ENCODE results near the gene EXOSC10. TPM values are rescaled to one million over a fixed set of nuclear protein-coding genes. Genes with fewer than 3 reads are reported as not detected.

EXOSC10 gene
- polyA plus RNA-seq, 1 experiment: 72.1 TPM

GRCh38 chr1:11061652-11062365 is 37.9 kb downstream of the EXOSC10 start:
- DNase-seq (ENCODE audit: low read depth): no peak
- no peak overlapping the region for H3K4me3 ChIP-seq (ENCODE audit: low read depth, low read length)
- ChIA-PET POLR2A (no interaction called here), CTCF (interaction anchor here (0.7 to 3.6 kb wide), 3 partner anchors 24 to 584 kb away, joined by 3 to 17 read pairs (median 4); no protein-coding TSS in a partner anchor)
- peaks cover 19% of the 10 kb centered on the region for H3K36me3 ChIP-seq (ENCODE audit: control insufficient read depth, insufficient read depth, low read length)
- TF ChIP-seq, protein P1, sequence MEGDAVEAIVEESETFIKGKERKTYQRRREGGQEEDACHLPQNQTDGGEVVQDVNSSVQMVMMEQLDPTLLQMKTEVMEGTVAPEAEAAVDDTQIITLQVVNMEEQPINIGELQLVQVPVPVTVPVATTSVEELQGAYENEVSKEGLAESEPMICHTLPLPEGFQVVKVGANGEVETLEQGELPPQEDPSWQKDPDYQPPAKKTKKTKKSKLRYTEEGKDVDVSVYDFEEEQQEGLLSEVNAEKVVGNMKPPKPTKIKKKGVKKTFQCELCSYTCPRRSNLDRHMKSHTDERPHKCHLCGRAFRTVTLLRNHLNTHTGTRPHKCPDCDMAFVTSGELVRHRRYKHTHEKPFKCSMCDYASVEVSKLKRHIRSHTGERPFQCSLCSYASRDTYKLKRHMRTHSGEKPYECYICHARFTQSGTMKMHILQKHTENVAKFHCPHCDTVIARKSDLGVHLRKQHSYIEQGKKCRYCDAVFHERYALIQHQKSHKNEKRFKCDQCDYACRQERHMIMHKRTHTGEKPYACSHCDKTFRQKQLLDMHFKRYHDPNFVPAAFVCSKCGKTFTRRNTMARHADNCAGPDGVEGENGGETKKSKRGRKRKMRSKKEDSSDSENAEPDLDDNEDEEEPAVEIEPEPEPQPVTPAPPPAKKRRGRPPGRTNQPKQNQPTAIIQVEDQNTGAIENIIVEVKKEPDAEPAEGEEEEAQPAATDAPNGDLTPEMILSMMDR (IDR thresholded peaks at IDR 0.05; ENCODE audit: insufficient read depth, low read depth, low read length): no peak
- H3K27me3 ChIP-seq (ENCODE audit: control insufficient read depth, insufficient read depth, low read length): no peaks in the 10 kb centered on the region

- Histone ChIP-seq H3K27me3 (ENCODE audit: control insufficient read depth, insufficient read depth, low read length) (no peaks in the 10 kb centered on the region), H3K4me3 (ENCODE audit: low read depth, low read length) (peak within 1 kb of the TSS; percentile 96), H3K36me3 (ENCODE audit: control insufficient read depth, insufficient read depth, low read length) (peaks cover 20% of the 10 kb centered on the region)
- CTCF ChIA-PET: interaction anchor here (3.6 kb wide), 1 partner anchor 22 kb away, joined by 17 read pairs; no protein-coding TSS in a partner anchor
- peak; percentile 55 for DNase-seq (ENCODE audit: low read depth)
- TF ChIP-seq, protein P1 (IDR thresholded peaks at IDR 0.05; ENCODE audit: insufficient read depth, low read depth, low read length): no peak
- POLR2A ChIA-PET: no interaction called here
These were observed 39.5 kb downstream of the EXOSC10 start, which contains the start of gene SRM for GRCh38 chr1:11059968-11060830. SRM (minus strand) TSS chr1:11060018; CDS start chr1:11059943, 75 bp downstream.

- CTCF ChIA-PET: interaction anchor here (3.6 kb wide), 1 partner anchor 21 kb away, joined by 17 read pairs; no protein-coding TSS in a partner anchor
- H3K4me3 ChIP-seq (ENCODE audit: low read depth, low read length): peak overlapping the region; percentile 96
- no peaks in the 10 kb centered on the region for H3K27me3 ChIP-seq (ENCODE audit: control insufficient read depth, insufficient read depth, low read length)
- peaks cover 21% of the 10 kb centered on the region for H3K36me3 ChIP-seq (ENCODE audit: control insufficient read depth, insufficient read depth, low read length)
- DNase-seq (ENCODE audit: low read depth): no peak
- TF ChIP-seq, protein P1 (IDR thresholded peaks at IDR 0.05; ENCODE audit: insufficient read depth, low read depth, low read length): no peak
- POLR2A ChIA-PET: no interaction called here
These were observed 40.3 kb downstream of the EXOSC10 start for GRCh38 chr1:11059155-11059967.

DNA sequence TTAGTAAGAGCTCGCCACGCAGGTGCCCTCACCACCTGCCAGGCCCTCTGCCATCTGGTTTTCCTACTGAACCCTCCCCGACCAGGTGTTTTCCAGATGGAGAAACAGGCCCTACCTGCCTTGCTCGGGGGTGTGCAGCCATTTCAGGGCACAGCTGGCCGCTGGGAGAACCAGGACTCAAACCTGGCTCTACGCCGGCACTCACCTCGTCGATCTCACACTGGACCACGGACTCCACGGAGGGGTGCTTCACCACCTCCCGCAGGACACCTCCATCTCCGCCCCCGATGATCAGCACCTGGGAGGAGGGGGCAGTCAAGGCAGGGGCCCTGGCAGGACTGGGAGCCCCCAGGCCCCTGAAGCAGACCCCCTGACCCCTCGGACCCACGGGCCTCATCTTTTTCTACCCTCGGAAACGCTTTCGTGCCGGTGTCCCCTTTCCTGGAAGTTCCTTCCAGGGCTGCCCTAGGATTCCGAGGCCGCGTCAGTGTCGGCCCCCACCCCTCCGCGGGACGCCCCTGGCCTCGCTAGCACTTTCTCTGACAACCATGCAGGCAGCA is 41.0 kb downstream of the EXOSC10 start:
- ChIA-PET POLR2A (interaction anchor here (0.6 kb wide), 1 partner anchor 1110 kb away, joined by 7 read pairs; no protein-coding TSS in a partner anchor), CTCF (interaction anchor here (2.3 kb wide), 1 partner anchor 21 kb away, joined by 11 read pairs; no protein-coding TSS in a partner anchor)
- DNase-seq (ENCODE audit: low read depth): no peak
- peak overlapping the region; percentile 96 for H3K4me3 ChIP-seq (ENCODE audit: low read depth, low read length)
- H3K27me3 ChIP-seq (ENCODE audit: control insufficient read depth, insufficient read depth, low read length): no peaks in the 10 kb centered on the region
- peaks cover 21% of the 10 kb centered on the region for H3K36me3 ChIP-seq (ENCODE audit: control insufficient read depth, insufficient read depth, low read length)
- TF ChIP-seq, protein P1 (IDR thresholded peaks at IDR 0.05; ENCODE audit: insufficient read depth, low read depth, low read length): no peak

Data from BJ (cell line).